Myocyte (in vitro differentiated cells): ENCODE results near the gene NLGN4Y. TPM values are rescaled to one million over a fixed set of nuclear protein-coding genes. Genes with fewer than 3 reads are reported as not detected.
"Not testable (repeated sequence)": the region's sequence is repeated elsewhere in the genome, so short reads cannot be mapped to it uniquely, and the experiment has no call there.

ENCODE experiments used
- DNase-seq: peaks from one replicate; pipeline ENCODE4 v3.0.0-alpha.2; 2012; ENCODE audit warnings: low read depth
- total RNA-seq: library from RNA; depleted of rRNA; stranded (reverse); fragments of >200 nt; gene quantifications from 2 replicates; pipeline ENCODE4 v1.2.3, GENCODE V29; 2014

NLGN4Y gene
- total RNA-seq, 1 donor from 2014 or later, result 1.7 TPM

DNA sequence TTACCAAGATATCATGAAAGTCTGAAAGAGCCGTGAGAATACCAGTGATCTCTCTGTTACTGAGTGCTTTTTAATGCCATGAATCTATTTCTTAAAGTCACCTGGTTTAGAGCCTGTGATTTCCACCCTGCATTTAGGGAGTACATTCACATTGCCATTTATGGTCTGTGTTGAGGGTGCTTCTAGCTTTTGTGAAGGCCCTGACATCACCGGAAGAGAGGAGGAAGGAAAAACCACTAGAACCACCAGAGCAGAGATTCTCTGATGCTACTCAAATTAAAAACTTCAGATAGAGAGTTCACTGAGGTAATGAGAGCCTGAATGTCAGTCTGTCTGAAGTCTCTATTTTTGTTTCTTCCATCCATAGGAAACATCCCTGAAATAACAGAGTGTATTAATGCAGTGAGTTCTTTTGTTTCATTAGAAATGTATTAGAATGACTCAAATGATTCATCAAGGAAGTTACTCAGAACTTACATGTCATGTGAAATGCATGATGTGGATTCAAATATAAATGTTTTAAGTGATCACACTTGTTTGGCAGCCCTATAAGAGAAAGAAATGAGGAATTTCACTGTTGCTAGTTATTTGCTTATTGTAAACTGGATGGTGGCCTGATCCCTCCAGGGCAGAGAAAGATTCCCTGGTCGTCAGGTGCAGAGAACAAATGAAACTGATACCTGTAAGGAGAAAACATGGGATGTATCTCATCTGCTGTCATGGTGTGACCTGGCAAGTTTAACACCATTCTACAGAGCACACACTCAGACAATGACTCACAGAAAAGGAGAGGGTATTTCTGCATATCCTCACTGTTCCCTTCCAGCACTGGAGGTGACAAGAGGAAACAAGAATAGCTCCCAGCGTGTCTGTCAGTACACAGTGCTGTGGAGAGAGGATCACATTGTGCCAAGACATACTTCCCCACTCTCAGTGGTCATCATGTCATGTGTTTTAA lies 310.1 kb downstream of the NLGN4Y start:
- DNase-seq, result peak; percentile 68

DNA sequence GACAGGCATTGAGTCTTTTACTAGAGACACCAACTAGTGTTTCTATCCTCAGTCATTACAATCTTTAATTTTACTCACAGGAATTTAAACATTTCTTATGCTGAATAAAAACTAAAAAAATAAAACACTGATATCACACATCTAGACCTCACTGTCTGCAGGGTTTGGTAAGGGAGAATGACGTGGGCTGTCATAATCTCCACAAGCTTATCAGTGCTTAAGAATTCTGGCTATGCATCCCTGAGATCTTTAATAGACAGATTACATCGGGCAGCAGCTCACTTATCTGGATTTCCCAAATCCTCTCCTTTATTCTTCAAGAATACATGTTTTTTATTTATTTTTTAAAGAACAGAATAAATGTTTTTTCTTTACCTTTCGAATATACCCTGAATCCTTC lies 313.1 kb downstream of the NLGN4Y start:
- no peak for DNase-seq

DNA sequence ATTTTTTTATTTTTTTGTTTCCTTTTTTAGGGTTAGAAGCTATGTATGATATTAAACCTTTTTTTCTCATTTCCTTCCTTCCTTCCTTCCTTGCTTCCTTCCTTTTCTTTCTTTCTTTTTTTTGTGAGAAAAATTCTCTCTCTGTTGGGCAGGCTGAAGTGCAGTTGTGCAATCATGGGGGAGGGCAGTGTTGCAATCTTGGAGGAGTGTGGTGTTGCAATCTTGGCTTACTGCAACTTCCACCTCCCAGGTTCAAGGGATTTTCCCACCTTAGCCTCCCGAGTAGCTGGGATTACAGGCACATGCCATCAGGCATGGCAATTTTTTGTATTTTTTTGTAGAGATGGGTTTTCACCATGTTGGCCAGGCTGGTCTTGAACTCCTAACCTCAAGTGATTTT lies 326.4 kb downstream of the NLGN4Y start:
- DNase-seq, result no peak

DNA sequence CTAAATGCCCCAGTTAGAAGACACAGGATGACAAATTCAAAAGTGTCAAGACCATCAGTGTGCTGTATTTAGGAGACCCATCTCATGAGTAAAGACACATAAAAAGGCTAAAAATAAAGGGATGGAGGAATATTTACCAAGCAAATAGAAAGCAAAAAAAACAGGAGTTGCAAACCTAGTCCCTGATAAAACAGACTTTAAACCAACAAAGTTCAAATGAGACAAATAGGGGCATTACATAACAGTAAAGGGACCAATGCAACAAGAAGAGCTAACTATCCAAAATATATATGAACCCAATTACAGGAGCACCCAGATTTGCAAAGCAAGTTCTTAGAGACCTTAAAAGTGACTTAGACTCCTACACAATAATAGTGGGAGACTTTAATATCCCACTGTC lies 336.1 kb downstream of the NLGN4Y start:
- no peak for DNase-seq

DNA sequence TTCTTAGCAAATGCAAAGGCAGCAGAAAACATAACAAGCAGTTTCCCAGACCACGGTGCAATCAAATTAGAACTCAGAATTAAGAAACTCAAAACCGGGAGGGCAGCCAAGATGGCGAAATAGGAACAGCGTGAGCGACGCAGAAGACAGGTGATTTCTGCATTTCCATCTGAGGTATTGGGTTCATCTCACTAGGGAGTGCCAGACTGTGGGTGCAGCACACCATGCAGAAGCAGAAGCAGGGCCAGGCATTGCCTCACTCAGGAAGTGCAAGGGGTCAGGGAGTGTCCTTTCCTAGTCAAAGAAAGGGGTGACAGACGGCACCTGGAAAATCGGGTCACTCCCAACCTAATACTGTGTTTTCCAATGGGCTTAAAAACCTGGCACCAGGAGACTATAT lies 336.7 kb downstream of the NLGN4Y start:
- not testable (repeated sequence) for DNase-seq

DNA sequence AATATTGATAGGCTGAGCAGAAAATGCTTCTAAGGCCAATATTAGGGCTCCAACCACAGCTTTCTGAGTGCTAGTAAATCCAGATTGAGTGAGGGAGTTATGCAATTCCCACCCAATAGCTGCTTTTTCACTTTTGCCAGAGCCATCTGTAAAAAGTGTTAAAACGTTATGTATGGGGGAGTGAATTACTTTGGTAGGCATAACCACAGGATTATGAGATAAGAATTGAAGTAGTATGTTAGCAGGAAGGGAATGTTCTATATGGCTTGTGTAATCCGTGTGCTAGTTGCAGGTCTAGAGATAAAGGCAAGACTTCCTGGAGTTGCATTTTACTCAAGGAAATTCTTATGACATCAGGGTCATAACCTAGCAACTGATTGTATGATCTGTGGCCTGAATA lies 347.6 kb downstream of the NLGN4Y start:
- DNase-seq, result no peak
